Right kidney (tissue), 1 donor: ENCODE measurements around the gene TOLLIP.
A peak's percentile ranks its signal among the peaks of the same experiment; 100 is the strongest.
"Not testable (repeated sequence)": the region's sequence is repeated elsewhere in the genome, so short reads cannot be mapped to it uniquely, and the experiment has no call there.

ENCODE experiments used
- DNase-seq: peaks from one replicate; pipeline ENCODE4 v3.0.0-alpha.2; 2016

Gene TOLLIP

DNA sequence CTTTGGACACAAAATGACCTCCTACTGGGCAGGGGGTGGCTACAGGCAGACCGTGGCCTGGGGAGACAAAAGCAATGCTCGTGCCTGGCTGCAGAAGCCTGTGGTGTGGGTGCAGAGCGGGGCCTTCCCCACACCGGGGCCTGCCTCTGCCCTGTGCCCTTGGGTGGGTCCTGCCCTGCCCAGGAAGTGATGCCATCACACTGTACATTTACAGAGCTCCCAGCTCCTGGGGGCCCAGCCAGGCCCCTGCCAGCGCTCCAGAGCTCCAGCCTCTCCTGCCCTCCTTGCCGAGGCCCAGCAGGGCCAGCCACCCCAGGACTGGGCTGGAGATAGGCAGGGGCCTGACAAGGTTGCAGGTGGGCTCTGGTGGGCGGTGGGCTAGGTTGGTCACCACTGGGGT lies 46.4 kb downstream of the TOLLIP start:
- no peak for DNase-seq

- DNase-seq = peak; percentile 81
Measured at GRCh38 chr11:1262172-1263006, 47.0 kb downstream of the TOLLIP start.

- no peak for DNase-seq
Measured at GRCh38 chr11:1261241-1262071, 48.0 kb downstream of the TOLLIP start.

- DNase-seq = no peak
Measured at GRCh38 chr11:1260620-1261019, 48.8 kb downstream of the TOLLIP start.

DNA sequence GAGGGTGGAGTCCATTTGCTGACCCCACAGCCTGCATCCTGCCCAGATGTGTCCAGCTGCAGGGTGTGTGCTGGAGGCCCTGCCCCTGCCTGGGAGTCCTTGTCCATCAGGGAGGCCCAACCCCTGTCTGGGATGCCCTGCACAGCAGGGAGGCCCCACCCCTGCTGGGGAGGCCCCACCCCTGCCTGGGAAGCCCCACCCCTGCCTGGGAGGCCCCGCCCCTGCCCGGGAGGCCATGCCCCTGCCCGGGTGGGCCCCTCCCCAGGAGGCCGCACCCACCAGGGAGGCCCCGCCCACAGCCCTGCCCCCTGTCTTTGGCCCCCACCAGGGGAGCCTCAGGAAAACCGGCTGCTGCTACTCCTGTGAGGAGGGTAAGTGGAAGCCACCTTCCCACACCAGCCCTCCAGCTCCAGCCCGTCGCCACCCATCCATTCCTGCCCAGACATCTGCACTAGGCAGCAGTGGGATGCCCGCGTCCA lies 49.4 kb downstream of the TOLLIP start:
- DNase-seq = no peak

DNA sequence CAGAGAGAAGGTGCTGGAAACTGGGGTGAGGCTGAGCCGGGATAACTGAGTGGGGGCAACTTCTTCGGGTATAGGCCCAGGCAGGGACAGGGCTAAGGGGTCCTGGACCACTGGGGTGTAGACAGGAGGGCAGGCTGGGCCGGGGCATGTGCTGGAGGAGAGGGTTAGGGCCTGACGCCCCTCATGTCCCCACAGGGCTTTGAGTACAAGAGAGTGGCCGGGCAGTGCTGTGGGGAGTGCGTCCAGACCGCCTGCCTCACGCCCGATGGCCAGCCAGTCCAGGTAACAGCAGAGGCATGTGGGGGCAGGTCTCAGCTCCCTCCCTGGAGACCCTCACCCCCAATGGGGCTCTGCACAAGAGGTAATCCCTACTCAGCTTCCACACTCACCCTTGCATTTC lies 49.9 kb downstream of the TOLLIP start:
- no peak for DNase-seq

GRCh38 chr11:1259076-1259461 lies 50.4 kb downstream of the TOLLIP start:
- no peak for DNase-seq

DNA sequence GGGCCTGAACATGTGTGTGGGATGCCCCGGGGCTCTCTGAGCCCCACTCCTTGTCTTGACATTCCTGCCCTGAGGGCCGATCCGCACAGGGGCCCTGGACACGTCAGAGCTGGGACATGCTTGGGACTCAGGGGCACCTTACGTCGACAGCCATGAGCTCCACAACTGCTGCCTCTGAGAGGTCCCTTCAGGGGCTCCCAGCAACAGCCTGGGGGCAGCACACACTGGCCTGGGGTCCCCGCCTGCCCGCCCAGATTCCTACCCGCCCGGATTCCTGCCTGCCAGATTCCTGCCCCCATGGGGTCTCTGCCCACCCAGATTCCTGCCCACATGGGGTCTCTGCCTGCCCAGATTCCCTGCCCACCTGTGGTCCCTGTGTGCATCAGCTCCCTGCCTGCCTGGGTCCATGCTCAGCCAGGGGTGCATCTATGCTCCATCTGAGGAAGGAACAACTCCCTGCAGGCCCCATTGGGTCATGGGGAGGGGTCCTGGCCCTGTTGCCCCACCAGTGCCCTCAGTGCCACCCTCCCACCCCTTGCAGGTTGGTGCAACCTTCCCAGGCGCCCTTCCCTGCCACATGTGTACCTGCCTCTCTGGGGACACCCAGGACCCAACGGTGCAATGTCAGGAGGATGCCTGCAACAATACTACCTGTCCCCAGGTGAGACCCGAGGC lies 50.9 kb downstream of the TOLLIP start:
- no peak for DNase-seq

DNA sequence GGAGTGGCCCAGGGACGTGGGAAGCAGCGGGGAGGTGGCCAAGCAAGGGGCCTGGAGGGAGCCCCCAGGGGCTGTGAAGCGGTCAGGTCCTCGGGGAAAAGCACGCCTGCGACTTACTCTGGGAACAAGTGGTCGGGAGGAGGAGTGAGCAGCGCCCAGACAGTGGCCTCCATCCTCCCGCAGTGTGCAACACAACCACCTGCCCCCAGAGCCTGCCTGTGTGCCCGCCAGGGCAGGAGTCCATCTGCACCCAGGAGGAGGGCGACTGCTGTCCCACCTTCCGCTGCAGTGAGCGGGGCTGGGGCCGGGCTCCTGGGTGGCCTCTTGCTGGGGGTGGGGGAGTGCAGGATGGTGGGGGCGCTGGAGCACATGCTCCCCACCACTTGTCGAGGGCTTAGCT lies 51.5 kb downstream of the TOLLIP start:
- no peak for DNase-seq

DNA sequence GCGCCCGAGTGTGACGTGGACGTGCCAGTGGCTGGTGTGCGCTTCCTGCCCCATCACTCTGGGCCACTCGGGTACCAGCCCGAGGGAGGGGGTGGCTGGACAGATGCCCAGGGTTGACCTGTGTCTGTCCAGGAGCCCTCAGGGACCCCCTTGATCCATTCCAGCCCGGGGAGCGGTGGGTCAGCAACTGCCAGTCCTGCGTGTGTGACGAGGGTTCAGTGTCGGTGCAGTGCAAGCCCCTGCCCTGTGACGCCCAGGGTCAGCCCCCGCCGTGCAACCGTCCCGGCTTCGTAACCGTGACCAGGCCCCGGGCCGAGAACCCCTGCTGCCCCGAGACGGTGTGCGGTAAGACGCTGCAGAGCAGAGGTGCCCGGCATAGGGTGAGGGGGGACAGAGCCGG lies 52.1 kb downstream of the TOLLIP start:
- DNase-seq = no peak

GRCh38 chr11:1256257-1257045 lies 53.0 kb downstream of the TOLLIP start:
- DNase-seq = no peak

GRCh38 chr11:1255151-1255550 lies 54.3 kb downstream of the TOLLIP start:
- DNase-seq = no peak

GRCh38 chr11:1254733-1255132 lies 54.7 kb downstream of the TOLLIP start:
- no peak for DNase-seq

- DNase-seq = no peak
Measured at GRCh38 chr11:1254086-1254648, 55.3 kb downstream of the TOLLIP start.

- no peak for DNase-seq
Measured at GRCh38 chr11:1253103-1253485, 56.3 kb downstream of the TOLLIP start.

DNA sequence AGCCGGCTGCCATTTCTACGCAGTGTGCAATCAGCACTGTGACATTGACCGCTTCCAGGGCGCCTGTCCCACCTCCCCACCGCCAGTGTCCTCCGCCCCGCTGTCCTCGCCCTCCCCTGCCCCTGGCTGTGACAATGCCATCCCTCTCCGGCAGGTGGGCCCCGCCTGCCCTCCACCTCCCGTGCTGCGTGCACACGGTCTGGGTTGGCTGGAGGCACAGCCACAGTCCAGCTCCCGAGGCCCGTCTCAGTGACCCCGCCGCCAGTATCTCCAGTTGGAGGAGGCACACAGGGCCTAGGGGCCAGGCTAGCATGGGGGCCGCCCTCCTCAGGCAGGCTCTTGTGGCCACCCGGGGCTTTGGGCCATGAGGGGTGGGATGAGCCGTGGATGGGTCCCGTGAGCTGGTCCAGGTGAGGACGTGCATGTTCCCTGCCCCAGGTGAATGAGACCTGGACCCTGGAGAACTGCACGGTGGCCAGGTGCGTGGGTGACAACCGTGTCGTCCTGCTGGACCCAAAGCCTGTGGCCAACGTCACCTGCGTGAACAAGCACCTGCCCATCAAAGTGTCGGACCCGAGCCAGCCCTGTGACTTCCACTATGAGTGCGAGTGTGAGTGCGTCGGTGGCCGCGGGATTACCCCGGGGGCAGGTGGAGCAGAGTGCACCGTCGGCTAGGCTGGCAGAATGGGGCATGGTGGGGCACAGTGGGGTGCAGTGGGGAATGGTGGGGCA lies 56.9 kb downstream of the TOLLIP start:
- DNase-seq = no peak

GRCh38 chr11:1251236-1251770 lies 58.1 kb downstream of the TOLLIP start:
- no peak for DNase-seq

GRCh38 chr11:1250411-1250810 lies 59.0 kb downstream of the TOLLIP start:
- DNase-seq = not testable (repeated sequence)

DNA sequence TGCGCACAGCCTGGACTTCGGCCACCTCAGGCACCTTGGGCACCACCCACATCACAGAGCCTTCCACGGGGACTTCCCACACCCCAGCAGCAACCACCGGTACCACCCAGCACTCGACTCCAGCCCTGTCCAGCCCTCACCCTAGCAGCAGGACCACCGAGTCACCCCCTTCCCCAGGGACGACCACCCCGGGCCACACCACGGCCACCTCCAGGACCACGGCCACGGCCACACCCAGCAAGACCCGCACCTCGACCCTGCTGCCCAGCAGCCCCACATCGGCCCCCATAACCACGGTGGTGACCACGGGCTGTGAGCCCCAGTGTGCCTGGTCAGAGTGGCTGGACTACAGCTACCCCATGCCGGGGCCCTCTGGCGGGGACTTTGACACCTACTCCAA lies 60.5 kb downstream of the TOLLIP start:
- not testable (repeated sequence) for DNase-seq

- not testable (repeated sequence) for DNase-seq
Measured at GRCh38 chr11:1247026-1247425, 62.4 kb downstream of the TOLLIP start.

GRCh38 chr11:1246301-1246700 lies 63.1 kb downstream of the TOLLIP start:
- not testable (repeated sequence) for DNase-seq
